ENCODE measurements around the gene DNAH2.
"Not testable (repeated sequence)": the region's sequence is repeated elsewhere in the genome, so short reads cannot be mapped to it uniquely, and the experiment has no call there.

DNAH2 gene

GRCh38 chr17:7777017-7777416 is 59.5 kb downstream of the DNAH2 start:
- no peak for DNase-seq (ENCODE audit: low read depth in 3 of 3)

DNA sequence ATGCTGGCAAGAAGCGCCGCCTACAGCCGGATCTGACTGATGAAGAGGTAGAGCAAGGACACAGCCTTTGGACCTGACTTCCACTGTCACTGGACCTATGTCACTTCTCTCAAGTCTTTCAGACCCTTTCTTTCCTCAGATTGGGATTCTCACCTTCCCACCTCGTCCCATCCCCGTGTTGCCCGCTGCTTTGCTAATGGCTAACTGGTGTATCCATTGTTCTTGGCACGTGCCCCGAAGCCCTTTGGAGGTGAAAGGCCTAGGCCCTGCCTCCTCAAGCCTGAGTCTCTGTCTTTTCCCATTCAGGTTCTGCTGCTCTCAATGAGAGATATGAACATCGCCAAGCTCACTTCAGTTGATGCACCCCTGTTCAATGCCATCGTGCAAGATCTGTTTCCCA is 63.2 kb downstream of the DNAH2 start:
- DNase-seq (ENCODE audit: low read depth in 3 of 3) = no peak

DNA sequence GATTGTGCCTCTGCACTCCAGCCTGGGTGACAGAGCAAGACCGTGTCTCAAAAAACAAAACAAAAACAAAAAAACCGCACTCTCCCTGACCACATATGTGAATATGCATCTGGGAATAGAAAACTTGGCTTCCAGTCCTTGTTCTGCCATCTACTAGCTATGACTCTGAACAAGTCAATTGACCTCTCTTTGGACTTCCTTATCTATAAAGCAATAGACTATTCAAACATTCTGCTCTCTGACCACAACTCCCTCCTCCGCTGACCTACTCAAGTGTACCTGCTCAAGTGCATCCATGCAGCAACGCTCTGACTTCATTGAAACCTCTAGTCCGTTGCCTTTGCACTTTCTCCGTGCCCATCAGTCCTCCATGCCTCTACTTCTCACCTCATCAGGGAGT is 63.9 kb downstream of the DNAH2 start:
- DNase-seq (ENCODE audit: low read depth in 3 of 3) = no peak

GRCh38 chr17:7782240-7782639 is 64.7 kb downstream of the DNAH2 start:
- DNase-seq (ENCODE audit: low read depth in 3 of 3) = no peak

DNA sequence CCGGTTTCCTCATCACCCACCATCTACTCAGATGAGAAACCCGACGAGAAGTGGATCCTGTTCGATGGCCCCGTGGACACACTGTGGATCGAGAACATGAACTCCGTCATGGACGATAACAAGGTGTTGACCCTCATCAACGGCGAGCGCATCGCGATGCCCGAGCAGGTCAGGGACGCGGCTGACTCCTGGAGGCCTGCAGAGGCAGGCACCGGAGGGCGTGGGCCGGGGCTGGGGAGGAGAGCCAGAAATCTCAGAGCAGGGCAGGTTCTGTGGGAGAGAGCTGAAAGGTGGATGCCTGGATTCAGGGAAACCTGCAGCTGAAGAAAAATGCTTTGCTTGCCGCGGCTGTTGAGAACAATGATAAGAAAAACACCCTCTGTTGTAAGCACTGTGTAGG is 69.3 kb downstream of the DNAH2 start:
- no peak for DNase-seq (ENCODE audit: low read depth in 3 of 3)

- DNase-seq (ENCODE audit: low read depth in 3 of 3) = no peak
Observed at GRCh38 chr17:7789131-7789530, 71.6 kb downstream of the DNAH2 start.

GRCh38 chr17:7790150-7790549 is 72.6 kb downstream of the DNAH2 start:
- no peak for DNase-seq (ENCODE audit: low read depth in 3 of 3)

GRCh38 chr17:7792611-7793010 is 75.1 kb downstream of the DNAH2 start:
- DNase-seq (ENCODE audit: low read depth in 3 of 3) = no peak

DNA sequence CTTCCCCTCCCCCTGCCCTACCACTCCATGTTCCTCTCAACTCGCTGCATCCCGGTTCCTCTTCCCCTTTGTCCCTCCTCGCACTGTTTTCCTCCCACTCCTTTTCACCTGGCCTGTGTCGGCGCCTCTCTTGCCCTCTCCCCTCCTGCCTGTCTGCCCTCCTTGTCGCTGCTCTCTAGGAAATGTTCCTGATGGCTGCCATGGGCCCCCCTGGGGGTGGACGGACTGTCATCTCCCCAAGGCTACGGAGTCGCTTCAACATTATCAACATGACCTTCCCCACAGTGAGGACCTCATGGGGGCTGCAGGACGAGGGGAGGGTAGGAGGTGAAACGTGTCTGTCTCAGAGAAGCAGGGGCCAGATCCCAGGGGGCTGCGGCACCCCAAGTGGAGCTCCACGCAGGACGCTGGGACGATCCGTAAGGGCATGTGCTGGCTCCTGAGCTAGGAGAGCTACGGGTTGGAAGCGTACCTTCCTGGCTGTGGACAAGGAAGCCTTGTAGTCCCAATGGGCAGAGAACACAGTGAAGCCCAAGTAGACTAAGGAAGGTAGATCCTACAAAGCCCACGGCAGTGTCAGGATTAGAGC is 76.6 kb downstream of the DNAH2 start:
- DNase-seq (ENCODE audit: low read depth in 3 of 3) = no peak

DNA sequence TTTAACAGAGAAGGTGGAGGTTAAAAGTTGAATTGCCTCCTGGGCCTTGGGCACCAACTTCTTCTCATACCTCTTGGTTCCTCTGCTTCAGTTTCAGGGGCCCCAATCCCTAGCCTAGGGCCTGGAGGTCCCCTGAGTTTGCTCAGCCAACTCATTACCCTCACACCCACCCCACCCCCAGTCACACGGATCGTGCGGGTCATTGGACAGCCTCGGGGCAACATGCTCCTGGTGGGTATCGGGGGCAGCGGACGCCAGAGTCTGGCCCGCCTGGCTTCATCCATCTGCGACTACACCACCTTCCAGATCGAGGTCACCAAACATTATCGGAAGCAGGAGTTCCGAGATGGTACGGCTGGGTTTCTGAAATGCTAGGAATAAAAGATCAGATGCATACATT is 80.4 kb downstream of the DNAH2 start:
- no peak for DNase-seq (ENCODE audit: low read depth in 3 of 3)

- DNase-seq (ENCODE audit: low read depth in 3 of 3) = no peak
Observed at GRCh38 chr17:7798839-7799238, 81.3 kb downstream of the DNAH2 start.

- no peak for DNase-seq (ENCODE audit: low read depth in 3 of 3)
Observed at GRCh38 chr17:7803981-7804380, 86.4 kb downstream of the DNAH2 start.

- no peak for DNase-seq (ENCODE audit: low read depth in 3 of 3)
Observed at GRCh38 chr17:7806587-7806986, 89.0 kb downstream of the DNAH2 start.

GRCh38 chr17:7807206-7807605 is 89.7 kb downstream of the DNAH2 start:
- DNase-seq (ENCODE audit: low read depth in 3 of 3) = no peak

- no peak for DNase-seq (ENCODE audit: low read depth in 3 of 3)
Observed at GRCh38 chr17:7809086-7809790, 91.7 kb downstream of the DNAH2 start.

- DNase-seq (ENCODE audit: low read depth in 3 of 3) = not testable (repeated sequence)
Observed at GRCh38 chr17:7809791-7810343, 92.3 kb downstream of the DNAH2 start.

DNA sequence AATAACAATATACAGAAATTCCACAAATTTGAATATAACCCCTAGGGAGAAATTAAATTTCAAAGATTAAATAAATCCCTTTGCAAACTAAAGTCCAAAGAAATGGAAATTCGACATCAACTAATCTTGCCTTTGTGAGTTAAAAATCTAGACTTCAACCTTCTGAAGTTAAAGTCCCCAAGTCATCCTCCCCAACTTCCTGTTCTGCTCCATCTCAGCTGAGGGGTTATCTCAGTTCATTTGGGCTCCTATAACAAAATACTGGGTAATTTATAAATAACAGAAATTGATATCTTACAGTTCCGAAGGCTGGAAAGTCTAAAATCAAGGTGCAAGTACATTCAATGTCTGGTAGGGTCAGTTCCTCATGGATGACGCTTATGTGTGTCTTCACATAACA is 93.7 kb downstream of the DNAH2 start:
- no peak for DNase-seq (ENCODE audit: low read depth in 3 of 3)

DNA sequence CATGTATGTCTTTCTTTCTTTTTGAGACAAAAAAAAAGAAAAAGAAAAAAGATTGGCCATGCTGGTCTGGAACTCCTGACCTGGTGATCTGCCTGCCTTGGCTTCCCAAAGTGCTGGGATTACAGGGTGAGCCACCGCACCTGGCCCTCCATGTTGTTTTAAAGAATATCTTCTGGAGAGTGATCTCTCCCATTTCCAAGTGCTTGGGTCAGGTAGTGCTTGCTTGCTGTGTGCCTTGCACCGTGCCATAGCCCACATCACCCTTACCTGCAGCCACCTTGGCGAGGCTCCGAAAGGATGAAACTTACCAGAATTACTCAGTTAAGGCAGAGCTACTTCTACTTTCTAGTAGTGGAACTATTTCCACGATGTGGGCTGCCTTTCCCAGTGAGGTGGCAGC is 97.4 kb downstream of the DNAH2 start:
- DNase-seq (ENCODE audit: low read depth in 3 of 3) = no peak

DNA sequence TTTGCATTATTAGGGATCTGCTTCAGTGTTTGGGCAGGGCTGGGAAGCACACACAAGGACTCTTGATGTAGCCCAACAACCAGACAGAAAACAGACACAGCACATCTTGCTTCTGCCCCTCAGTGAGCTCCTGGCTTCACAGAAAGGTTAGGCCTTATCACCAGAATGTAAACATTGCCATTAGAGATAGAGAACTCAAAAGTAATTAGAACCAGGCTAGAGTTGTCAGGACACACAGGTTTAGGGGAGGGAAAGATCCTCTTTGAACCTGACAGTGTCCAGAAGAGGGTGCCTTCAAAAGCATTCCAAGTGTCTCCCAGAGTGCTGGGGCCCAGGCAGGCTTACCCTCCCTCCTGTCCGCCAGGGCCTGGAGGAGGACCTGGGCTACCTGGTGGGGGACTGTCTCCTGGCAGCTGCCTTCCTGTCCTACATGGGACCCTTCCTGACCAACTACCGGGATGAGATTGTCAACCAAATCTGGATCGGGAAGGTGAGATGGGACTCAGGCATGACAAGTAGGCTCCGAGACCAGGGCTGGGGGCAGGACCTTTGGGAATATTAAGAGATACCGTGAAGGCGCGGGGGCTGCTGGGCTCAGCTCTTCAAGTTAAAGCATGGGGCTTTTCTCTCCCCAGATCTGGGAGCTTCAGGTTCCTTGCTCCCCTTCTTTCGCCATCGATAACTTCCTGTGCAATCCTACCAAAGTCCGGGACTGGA is 99.5 kb downstream of the DNAH2 start:
- DNase-seq (ENCODE audit: low read depth in 3 of 3) = no peak

DNA sequence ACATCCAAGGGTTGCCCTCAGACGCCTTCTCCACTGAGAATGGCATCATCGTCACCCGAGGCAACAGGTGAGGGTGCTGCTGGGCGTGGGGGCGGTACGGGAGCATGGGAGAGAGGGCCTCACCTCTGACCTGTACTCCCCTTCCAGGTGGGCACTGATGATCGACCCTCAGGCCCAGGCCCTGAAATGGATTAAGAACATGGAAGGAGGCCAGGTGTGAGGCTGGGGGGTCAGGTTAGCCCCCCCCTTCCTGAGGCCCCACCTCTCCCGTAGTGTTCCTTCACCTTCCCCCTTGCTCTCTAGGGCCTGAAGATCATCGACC is 100.1 kb downstream of the DNAH2 start:
- DNase-seq (ENCODE audit: low read depth in 3 of 3) = no peak

DNA sequence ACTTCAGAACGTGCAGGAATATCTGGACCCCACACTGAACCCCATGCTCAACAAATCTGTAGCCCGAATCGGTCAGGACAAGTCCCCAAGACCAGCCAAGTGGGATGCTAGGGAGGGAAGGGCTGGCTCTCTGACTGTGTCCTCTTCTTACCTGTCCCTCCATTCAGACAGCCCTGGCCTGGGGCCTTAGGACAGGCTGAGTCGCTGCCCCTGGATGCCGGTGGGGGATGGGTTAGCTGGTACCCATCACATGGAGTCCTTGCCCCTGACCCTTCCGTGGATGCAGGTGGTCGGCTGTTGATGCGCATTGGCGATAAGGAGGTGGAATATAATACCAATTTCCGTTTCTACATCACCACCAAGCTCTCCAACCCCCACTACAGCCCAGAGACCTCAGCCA is 100.5 kb downstream of the DNAH2 start:
- DNase-seq (ENCODE audit: low read depth in 3 of 3) = no peak

- DNase-seq (ENCODE audit: low read depth in 3 of 3) = no peak
Observed at GRCh38 chr17:7818746-7819645, 101.5 kb downstream of the DNAH2 start.
